GM21576 (cell line): ENCODE results near the gene CYP2A6.
"Not testable (repeated sequence)": the region's sequence is repeated elsewhere in the genome, so short reads cannot be mapped to it uniquely, and the experiment has no call there.

ENCODE experiments used
- ATAC-seq: cut with Tn5 transposase; IDR thresholded peaks from one replicate; pipeline ENCODE4 v1.9.1; 2021; ENCODE audit warnings: mild to moderate bottlenecking, moderate library complexity; ENCODE audit not compliant: unreplicated experiment

CYP2A6 gene

DNA sequence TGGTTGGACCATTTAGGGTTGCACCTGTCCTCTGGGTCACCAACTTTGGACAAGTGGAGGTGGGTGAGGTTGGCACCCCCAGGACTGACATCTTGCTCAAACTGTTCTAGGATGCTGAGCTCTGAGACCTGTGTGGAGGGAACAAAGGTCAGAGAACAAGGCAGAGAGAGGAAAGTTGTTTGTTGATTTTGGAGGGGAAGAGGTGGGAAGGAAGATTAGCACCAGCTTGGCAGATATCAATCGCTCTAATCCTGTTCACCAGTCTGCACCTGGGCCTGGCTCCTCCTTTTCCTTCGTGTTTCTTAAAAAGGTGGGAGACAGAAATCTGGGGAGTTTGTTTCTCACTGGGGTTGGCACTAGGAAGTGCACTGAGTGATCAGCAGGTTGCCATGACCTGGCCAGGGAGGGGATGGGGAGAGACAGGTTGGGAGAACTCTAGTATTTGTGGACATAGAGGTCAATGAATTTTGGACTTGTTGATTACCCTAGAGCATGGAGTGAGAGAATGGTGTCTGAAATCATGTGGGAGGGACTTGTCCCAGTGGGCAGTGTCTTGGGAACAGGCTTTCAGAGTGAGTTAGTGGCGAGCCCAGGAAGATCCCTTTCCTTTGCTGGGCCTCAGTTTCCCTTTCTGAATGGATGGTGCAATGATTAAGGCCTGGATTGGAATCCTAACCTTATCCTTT, 2.4 kb upstream of the CYP2A6 start:
- ATAC-seq: not testable (repeated sequence)

DNA sequence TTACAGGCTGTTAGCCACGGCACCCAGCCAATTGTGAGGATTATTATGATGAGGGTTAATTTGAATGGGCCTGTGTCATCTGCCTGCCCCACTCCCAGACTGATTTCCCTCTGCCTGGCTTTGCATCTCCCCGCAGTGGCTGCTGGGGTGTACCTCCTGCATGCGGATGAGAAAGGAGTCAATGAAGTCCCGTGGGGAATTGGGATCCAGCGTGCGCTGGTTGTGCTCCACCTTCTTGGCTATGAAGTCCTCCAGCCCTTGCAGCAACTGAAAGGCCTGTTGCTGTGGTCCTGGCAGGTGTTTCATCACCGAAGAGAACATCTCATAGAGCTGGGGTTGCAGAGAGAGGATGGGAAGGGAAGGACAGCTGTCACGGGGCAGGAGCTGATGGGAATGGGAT, 3.5 kb downstream of the CYP2A6 start:
- ATAC-seq: not testable (repeated sequence)

GRCh38 chr19:40843653-40844052, 6.6 kb downstream of the CYP2A6 start:
- not testable (repeated sequence) for ATAC-seq

DNA sequence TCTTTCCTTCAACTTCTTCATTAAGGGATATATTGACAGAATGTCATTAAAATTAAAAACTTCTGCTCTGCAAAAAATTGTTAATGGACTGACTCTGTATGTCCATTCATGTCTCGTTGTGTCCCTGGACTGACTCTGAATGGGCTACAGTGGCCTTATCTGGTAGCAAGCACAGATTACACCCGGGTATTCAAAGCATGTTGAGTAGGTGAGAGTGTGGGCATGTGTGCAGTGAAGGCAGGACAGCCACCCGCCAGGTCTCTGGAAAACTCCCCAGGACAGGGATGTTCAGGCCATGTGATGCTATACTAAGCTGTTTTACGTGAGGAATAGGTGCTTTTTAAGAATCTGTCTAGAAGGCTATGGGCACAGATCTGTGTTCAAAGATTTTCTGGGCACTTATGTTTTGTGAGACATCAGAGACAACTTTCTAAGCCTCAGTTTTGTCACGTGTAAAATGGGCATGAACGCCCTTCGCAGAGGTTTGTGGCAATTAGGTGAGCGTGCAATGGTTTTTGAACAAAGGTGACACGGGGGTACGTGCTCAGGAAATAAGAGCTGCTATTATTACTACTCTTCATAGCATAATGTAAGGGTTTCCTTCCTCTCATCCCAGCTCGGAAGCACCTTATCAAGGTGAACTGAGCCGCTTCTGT, 7.1 kb downstream of the CYP2A6 start:
- ATAC-seq: not testable (repeated sequence)

DNA sequence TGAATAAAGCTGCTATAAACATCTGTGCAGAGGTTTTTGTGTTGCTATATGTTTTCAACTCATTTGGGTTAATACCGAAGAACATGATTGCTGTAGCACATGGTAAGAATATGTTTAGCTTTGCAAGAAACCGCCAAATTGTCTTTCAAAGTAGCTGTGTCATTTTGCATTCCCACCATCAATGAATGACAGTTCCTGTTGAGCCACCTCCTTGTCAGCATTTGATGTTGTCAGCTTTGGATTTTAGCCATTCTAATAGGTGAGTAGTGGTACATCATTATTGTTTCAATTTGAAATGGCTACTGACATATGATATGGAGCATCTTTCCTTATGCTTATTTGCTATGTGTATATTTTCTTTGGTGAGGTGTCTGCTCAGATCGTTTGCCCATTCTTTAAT, 8.2 kb downstream of the CYP2A6 start:
- ATAC-seq: not testable (repeated sequence)

- ATAC-seq: not testable (repeated sequence)
Observed at GRCh38 chr19:40838477-40838876, 11.8 kb downstream of the CYP2A6 start.

DNA sequence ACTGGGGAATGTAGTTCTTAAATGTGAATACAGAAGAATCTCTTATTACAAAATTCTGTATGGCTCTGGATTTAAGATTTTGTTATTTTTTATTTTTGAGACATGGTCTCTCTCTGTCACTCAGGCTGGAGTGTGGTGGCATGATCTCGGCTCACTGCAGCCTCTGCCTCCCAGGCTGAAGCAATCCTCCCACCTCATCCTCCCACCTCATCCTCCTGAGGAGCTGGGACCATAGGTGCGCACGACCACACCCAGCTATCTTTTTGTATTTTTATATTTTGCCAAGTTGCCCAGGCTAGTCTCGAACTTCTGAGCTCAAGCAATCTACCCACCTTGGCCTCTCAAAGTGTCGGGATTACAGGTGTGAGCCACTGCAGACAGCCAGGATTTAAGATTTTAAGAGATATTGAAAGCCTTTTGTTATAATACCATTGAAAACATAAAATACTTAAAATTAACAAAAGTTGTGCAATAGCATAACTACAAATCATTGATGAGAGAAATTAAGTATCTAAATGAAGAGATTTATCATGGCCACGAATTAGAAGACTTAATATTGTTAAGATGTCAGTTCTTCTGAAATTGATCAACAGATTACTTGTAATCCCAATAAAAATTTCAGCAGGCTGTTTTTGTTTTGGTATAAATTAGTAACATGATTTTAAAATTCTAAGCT, 13.4 kb downstream of the CYP2A6 start:
- no peak for ATAC-seq

GRCh38 chr19:40833728-40834533, 16.3 kb downstream of the CYP2A6 start:
- ATAC-seq: not testable (repeated sequence)

DNA sequence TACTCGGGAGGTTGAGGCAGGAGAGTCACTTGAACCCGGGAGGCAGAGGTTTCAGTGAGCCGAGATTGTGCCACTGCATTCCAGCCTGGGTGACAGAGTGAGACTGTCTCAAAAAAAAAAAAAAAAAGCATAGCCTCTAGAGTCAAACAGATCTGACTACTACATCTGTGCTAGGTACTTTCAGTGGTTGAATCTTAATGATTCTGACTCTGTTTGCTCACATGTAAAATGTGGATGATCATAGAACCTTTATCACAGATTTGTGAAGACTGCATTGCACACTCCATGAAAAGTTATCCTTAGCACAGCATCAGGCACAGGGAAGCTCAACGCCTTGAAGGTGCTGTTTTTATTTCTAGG, 17.8 kb downstream of the CYP2A6 start:
- not testable (repeated sequence) for ATAC-seq

DNA sequence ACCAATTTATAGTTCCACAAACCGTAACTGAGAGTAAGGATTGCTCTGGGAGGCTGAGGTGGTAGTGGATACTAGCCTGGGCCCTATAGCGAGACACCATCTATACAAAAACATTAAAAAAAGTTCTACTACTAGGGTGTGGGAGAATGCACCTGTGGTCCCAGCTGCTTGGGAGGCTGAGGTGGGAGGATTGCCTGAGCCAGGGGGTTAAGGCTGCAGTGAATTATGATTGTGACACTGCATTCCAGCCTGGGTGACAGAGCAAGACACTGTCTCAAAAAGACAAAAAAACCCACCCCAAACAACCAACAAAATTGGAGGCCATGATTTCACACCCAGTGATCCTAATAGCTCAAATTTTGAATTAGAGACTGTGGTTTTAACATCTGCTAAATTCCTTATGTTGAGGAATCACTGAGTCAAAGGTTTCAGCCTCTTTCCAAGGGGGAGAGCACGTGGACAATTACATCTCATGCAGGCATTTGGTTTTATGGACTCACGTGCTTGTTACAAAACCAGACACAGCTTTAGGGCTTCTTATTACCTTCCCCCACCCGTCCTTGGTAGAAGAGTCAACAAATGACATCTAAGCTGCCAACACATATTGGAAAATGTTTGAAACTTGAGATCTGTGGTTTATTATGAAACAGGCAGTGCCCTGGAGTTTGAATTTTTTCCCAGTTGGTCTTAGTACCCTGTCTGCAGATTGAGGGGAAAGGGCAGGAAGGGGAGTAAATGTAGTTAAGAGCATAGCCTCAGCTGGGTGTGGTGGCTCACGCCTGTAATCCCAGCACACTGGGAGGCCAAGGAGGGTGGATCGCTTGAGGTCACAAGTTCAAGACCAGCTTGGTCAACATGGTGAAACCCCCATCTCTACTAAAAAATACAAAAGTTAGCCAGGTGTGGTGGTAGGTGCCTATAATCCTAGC, 18.5 kb downstream of the CYP2A6 start:
- ATAC-seq: no peak

- ATAC-seq: not testable (repeated sequence)
Observed at GRCh38 chr19:40830741-40831140, 19.5 kb downstream of the CYP2A6 start.

- ATAC-seq: no peak
Observed at GRCh38 chr19:40829205-40829604, 21.0 kb downstream of the CYP2A6 start.

GRCh38 chr19:40827386-40828247, 22.6 kb downstream of the CYP2A6 start:
- no peak for ATAC-seq

- not testable (repeated sequence) for ATAC-seq
Observed at GRCh38 chr19:40826699-40827385, 23.4 kb downstream of the CYP2A6 start.

DNA sequence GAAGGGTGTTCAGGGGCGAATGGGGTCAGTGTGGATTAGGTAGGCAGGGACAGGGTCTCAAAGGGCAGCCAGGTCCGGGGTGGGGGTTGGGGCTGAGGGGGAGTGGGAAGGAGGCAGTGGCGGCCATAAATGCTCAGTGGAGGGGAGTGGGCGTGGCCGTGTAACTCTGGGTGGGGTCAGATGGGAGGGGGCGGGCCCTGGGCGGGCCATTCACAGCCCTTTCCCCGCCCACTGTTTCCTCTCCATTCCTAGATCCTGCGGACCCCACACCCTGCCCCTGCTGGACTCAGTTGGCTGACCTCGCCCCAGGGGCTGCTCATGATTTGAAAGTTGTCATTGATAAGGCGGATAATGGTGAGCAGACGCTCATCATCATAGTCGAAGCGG, 23.9 kb downstream of the CYP2A6 start:
- not testable (repeated sequence) for ATAC-seq

DNA sequence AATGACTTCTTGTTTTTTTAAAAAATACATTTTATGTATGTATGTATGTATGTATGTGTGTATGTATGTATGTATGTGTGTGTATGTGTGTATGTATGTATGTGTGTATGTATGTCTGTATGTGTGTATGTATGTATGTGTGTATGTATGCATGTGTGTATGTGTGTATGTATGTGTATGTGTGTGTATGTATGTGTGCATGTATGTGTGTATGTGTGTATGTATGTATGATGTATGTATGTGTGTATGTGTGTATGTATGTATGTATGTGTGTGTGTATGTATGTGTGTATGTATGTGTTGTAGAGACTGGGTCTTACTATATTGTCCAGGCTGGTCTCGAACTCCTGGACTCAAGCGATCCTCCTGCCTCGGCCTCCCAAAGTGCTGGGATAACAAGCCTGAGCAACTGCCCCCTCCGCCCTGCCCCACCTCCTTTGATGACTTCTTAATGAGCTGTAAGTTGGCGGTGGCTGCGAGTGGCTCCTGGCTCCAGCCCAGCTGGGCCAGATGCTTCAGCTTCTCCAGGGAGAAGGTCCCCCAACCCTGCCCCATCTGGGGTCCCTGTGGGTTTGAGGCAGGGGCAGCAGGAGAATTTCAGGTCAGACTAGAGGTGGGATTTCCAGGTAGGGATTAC, 24.7 kb downstream of the CYP2A6 start:
- ATAC-seq: not testable (repeated sequence)

DNA sequence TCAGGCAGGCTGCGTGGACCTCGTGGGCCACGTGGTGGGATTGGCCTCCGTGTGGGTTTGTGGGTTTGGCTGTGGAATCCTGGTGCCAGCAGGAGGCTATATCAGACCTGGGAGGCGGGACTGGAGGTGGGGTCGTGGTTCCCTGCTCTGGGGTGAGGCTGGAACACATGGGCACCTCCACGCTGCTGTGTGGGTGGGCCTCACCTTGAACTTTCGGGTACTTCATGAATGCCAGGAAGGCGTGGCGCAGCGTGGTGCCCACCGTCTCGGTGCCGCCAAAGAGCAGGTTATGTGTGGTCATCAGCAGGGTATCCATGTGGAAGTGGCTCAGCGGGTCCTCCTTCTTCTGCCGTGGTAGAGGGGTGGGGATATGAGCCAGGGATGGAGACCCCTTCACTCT, 25.3 kb downstream of the CYP2A6 start:
- not testable (repeated sequence) for ATAC-seq
